Heart left ventricle (tissue), 13 donors: ENCODE results near the gene SCAI.

Experiments used
- POLR2A ChIP-seq, 2 donors: fragments of 450-650 bp; IDR thresholded peaks; one replicate each; pipeline ENCODE4 v1.6.1; 2017; ENCODE audit warnings: antibody characterized with exemption in 2 of 2, mild to moderate bottlenecking in 2 of 2, moderate library complexity in 2 of 2
- TF ChIP-seq, protein P1 (sequence below), 12 donors: fragments of 200-600 bp; sonication (generic) in 4 of 12; IDR thresholded peaks; one replicate each; pipeline versions ENCODE4 v1.5.0 to v1.8.0; 2018 to 2022; ENCODE audit warnings: antibody characterized with exemption in 12 of 12, mild to moderate bottlenecking in 5 of 12
- donor health status: ischemic (EF 13 %, LVEDD 7.1; RV severe dilation, severe dysfunction).
- donor health status: DM: no; HTN: yes; CAD: no.
- donor health status: DM: no; HTN: no; CAD: no.
- donor health status: ischemic (EF 25% LVEDD 6.9; RV normal size, moderate dysfunction).
- donor health status: ischemic (EF 25% LVEDD 5.7; RV mildly dilated, moderate dysfunction).
- donor health status: ischemic (EF 35%, LVEDD 5.7; RV mildly dilated, moderate dysfunction).
- donor health status: nonischemic (EF 11% LVEDD 7.7; RV severe dilation, severe dysfunction).
- donor health status: DM: yes; HTN: yes; CAD: no.
- donor health status: PGD.
- donor health status: ischemic (EF 29% LVEDD 5.4; RV normal size, mild dysfunction).
- donor health status: nonischemic (EF 23%, LVEDD 6.1; RV moderate dilation, normal function).

DNA sequence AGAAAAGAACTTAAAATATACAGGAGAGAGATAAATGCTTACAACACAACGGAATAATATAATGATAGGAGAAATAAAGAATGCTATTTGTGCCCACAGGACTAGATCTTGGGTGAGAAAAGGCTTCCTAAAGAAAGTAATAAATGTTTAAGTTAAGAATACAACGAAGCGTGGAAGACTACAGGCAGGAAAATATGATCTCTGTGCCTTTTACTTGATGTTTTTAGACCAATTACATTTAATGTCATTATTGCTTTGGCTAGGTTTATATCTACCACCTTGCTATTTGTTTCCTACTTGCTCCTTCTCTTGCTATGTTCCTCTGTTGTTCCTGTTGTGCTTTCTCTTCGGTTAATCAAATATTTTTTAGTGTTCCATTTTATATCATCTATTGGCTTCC, 122.3 kb downstream of the SCAI start:
- TF ChIP-seq, protein P1, sequence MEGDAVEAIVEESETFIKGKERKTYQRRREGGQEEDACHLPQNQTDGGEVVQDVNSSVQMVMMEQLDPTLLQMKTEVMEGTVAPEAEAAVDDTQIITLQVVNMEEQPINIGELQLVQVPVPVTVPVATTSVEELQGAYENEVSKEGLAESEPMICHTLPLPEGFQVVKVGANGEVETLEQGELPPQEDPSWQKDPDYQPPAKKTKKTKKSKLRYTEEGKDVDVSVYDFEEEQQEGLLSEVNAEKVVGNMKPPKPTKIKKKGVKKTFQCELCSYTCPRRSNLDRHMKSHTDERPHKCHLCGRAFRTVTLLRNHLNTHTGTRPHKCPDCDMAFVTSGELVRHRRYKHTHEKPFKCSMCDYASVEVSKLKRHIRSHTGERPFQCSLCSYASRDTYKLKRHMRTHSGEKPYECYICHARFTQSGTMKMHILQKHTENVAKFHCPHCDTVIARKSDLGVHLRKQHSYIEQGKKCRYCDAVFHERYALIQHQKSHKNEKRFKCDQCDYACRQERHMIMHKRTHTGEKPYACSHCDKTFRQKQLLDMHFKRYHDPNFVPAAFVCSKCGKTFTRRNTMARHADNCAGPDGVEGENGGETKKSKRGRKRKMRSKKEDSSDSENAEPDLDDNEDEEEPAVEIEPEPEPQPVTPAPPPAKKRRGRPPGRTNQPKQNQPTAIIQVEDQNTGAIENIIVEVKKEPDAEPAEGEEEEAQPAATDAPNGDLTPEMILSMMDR (IDR thresholded peaks at IDR 0.05), result no peak
- TF ChIP-seq POLR2A (IDR thresholded peaks at IDR 0.05), result no peak
